HL-60 (cell line): ENCODE data around the gene AGTRAP.

Source experiments
- DNase-seq, 2 experiments: peaks; one replicate each; pipeline ENCODE4 v3.0.0-alpha.2; 2010 to 2020; ENCODE audit warnings: low read depth in 1 of 2, low spot score in 1 of 2
- H3K27ac ChIP-seq: fragments of 250-450 bp; sonication (Bioruptor Pico); replicated peaks from 2 replicates; pipeline ENCODE4 v1.5.1; 2020; ENCODE audit warnings: mild to moderate bottlenecking, moderate library complexity
- H3K27me3 ChIP-seq: fragments of 250-450 bp; sonication (Bioruptor Pico); 2 replicates; pipeline ENCODE4 v1.5.1; 2021; ENCODE audit warnings: mild to moderate bottlenecking, moderate library complexity; ENCODE audit not compliant: insufficient read depth, poor library complexity, severe bottlenecking
- H3K4me3 ChIP-seq: replicated peaks from 2 replicates; pipeline ENCODE4 v1.5.1; 2011; ENCODE audit warnings: mild to moderate bottlenecking, control low read depth, low read length; ENCODE audit not compliant: insufficient read depth
- CTCF ChIP-seq: IDR thresholded peaks from one replicate; pipeline ENCODE4 v1.5.1; 2011; ENCODE audit warnings: low read length, control low read depth, inconsistent platforms; ENCODE audit not compliant: insufficient read depth
- GABPA ChIP-seq: IDR thresholded peaks from 2 replicates; pipeline ENCODE4 v1.6.1; 2012; ENCODE audit warnings: low read depth
- POLR2AphosphoS5 ChIP-seq: IDR thresholded peaks from 2 replicates; pipeline ENCODE4 v1.6.1; 2012; ENCODE audit warnings: low read depth
- SPI1 ChIP-seq: IDR thresholded peaks from 2 replicates; pipeline ENCODE4 v1.6.1; 2012; ENCODE audit warnings: low read depth, mild to moderate bottlenecking, borderline replicate concordance
- TF ChIP-seq, protein P1 (sequence below): IDR thresholded peaks from 2 replicates; pipeline ENCODE4 v1.6.1; 2012; ENCODE audit warnings: low read depth; ENCODE audit not compliant: insufficient replicate concordance

AGTRAP gene

DNA sequence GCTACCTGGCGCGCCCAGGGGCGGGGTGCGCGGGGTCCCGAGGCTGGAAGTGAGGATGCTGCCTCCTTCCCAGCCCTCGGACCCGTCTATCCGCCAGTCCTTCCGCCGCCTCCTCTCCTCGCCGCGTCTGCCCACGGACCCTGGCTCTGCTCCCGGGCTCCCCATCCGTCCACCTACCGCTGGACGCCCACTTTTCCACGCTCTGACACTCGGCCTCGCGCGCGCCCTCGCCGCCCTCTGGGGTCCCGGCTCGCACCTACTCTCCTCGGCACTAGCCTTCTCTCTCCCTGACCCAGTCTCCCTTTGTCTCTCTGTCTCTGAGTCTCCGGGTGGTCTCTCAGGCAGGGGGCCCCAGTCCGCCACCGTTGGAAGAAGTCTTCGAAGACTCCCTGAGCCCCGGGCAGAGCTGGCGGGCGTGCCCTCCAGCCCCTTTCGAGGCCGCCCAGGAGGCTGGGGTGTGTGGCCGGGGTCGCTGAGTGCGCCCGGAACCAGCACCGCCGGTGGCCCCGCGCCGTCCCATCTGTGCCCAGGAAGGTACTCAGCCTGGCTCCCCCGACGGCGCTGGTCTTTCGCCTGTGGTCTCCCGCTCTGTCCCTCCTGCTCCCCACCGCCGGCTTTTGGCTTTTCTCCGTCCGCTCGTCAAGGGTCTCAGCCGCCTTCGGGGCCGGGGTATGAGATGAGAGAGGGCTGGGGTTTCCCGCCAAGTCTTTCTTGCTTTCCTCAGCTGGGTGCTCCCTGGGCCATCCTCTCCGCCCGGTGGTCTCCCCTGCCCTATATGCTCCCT is 43.8 kb upstream of the AGTRAP start:
- TF ChIP-seq SPI1 (no peak), CTCF (no peak), GABPA (no peak), POLR2AphosphoS5 (no peak)
- TF ChIP-seq, protein P1, sequence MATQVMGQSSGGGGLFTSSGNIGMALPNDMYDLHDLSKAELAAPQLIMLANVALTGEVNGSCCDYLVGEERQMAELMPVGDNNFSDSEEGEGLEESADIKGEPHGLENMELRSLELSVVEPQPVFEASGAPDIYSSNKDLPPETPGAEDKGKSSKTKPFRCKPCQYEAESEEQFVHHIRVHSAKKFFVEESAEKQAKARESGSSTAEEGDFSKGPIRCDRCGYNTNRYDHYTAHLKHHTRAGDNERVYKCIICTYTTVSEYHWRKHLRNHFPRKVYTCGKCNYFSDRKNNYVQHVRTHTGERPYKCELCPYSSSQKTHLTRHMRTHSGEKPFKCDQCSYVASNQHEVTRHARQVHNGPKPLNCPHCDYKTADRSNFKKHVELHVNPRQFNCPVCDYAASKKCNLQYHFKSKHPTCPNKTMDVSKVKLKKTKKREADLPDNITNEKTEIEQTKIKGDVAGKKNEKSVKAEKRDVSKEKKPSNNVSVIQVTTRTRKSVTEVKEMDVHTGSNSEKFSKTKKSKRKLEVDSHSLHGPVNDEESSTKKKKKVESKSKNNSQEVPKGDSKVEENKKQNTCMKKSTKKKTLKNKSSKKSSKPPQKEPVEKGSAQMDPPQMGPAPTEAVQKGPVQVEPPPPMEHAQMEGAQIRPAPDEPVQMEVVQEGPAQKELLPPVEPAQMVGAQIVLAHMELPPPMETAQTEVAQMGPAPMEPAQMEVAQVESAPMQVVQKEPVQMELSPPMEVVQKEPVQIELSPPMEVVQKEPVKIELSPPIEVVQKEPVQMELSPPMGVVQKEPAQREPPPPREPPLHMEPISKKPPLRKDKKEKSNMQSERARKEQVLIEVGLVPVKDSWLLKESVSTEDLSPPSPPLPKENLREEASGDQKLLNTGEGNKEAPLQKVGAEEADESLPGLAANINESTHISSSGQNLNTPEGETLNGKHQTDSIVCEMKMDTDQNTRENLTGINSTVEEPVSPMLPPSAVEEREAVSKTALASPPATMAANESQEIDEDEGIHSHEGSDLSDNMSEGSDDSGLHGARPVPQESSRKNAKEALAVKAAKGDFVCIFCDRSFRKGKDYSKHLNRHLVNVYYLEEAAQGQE: no peak
- DNase-seq: no peak
- H3K27me3 ChIP-seq: peaks cover 28% of the 10 kb centered on the region
- H3K27ac ChIP-seq: no peak overlapping the region
- H3K4me3 ChIP-seq: no peak overlapping the region

- Histone ChIP-seq H3K27me3 (peaks cover 28% of the 10 kb centered on the region), H3K4me3 (no peak overlapping the region), H3K27ac (no peak overlapping the region)
- DNase-seq: peak in 1 of 2 experiments; percentile 35
- no peak for TF ChIP-seq SPI1
- TF ChIP-seq POLR2AphosphoS5: no peak
- TF ChIP-seq GABPA: no peak
- TF ChIP-seq, protein P1: no peak
- TF ChIP-seq CTCF: no peak
Observed at GRCh38 chr1:11693024-11693590, 42.8 kb upstream of the AGTRAP start.

GRCh38 chr1:11693917-11694316 is 42.0 kb upstream of the AGTRAP start:
- Histone ChIP-seq H3K27me3 (peaks cover 28% of the 10 kb centered on the region), H3K4me3 (no peak overlapping the region), H3K27ac (no peak overlapping the region)
- no peak for TF ChIP-seq POLR2AphosphoS5
- TF ChIP-seq, protein P1: no peak
- no peak for TF ChIP-seq GABPA
- no peak for TF ChIP-seq CTCF
- no peak for TF ChIP-seq SPI1
- DNase-seq: no peak
